Endothelial cell of umbilical vein (primary cell): ENCODE data around the gene ADCYAP1. TPM values are rescaled to one million over a fixed set of nuclear protein-coding genes. Genes with fewer than 3 reads are reported as not detected.

Experiments used
- BruUV-seq: library from RNA; stranded (reverse); fragments of 400-500 nt; replicated peaks from 2 replicates; lab custom pipeline; 2021; lab: Mats Ljungman, UMichigan
- CTCF ChIA-PET: fragments of 300-600, 350-600 bp; sonication (Branson Sonifier 250); formaldehyde crosslinking; loops from one replicate; lab custom pipeline; 2021; ENCODE audit warnings: antibody characterized with exemption, inconsistent platforms; lab: Charles Lee
- POLR2A ChIA-PET: fragments of 300-600, 350-600 bp; sonication (Branson Sonifier 250); formaldehyde crosslinking; loops from one replicate; lab custom pipeline; 2021; ENCODE audit warnings: antibody characterized with exemption, inconsistent platforms; lab: Charles Lee
- DNase-seq: peaks from one replicate; pipeline ENCODE4 v3.0.0-alpha.2; 2011; ENCODE audit warnings: low read depth, low spot score
- FAIRE-seq: peaks from 2 replicates; lab custom pipeline; 2011; peaks lifted over from hg19 to GRCh38; lab: Jason Lieb, UNC
- H2AFZ ChIP-seq: 2 replicates; pipeline ENCODE4 v1.6.0; 2012; ENCODE audit warnings: low read depth, low read length, control low read depth, inconsistent platforms
- H3K27ac ChIP-seq: 2 replicates; pipeline ENCODE4 v1.5.1; 2011; ENCODE audit warnings: low read depth, mild to moderate bottlenecking, control low read depth, low read length, moderate library complexity; ENCODE audit not compliant: insufficient read depth
- H3K27me3 ChIP-seq, 2 experiments: 2 replicates each; pipeline versions ENCODE4 v1.6.0 to v1.6.1; 2011; ENCODE audit warnings: low read length in 2 of 2, mixed read lengths in 1 of 2; ENCODE audit not compliant: control insufficient read depth in 2 of 2, insufficient read depth in 2 of 2
- H3K36me3 ChIP-seq, 2 experiments: 2 replicates in 1 of 2; 3 replicates in 1 of 2; pipeline ENCODE4 v1.5.1; 2011; ENCODE audit warnings: low read length in 2 of 2, mild to moderate bottlenecking in 1 of 2, moderate library complexity in 1 of 2; ENCODE audit not compliant: control insufficient read depth in 2 of 2, insufficient read depth in 2 of 2; ENCODE audit errors: extremely low read depth in 1 of 2
- H3K4me1 ChIP-seq: 3 replicates; pipeline ENCODE4 v1.5.1; 2011; ENCODE audit warnings: mild to moderate bottlenecking, low read length; ENCODE audit not compliant: control insufficient read depth, insufficient read depth; ENCODE audit errors: extremely low read depth
- H3K4me2 ChIP-seq: 2 replicates; pipeline ENCODE4 v1.6.1; 2011; ENCODE audit warnings: low read length, control low read depth, mixed read lengths; ENCODE audit not compliant: insufficient read depth
- H3K4me3 ChIP-seq, 3 experiments: fragments of 200-600 bp in 1 of 3; sonication (generic), shearing (Covaris generic) in 1 of 3; replicated peaks in 1 of 3; 2 replicates each; pipeline ENCODE4 v1.5.1; 2011 to 2016; ENCODE audit warnings: control low read depth in 3 of 3, low read length in 3 of 3, mild to moderate bottlenecking in 2 of 3, inconsistent platforms in 1 of 3, low read depth in 1 of 3, moderate library complexity in 1 of 3; ENCODE audit not compliant: insufficient read depth in 1 of 3
- H3K79me2 ChIP-seq: 2 replicates; pipeline ENCODE4 v1.6.0; 2012; ENCODE audit warnings: low read length, inconsistent platforms; ENCODE audit not compliant: control insufficient read depth, insufficient read depth
- H3K9ac ChIP-seq: replicated peaks from 2 replicates; pipeline ENCODE3; 2011; ENCODE audit warnings: low read length, control low read depth; ENCODE audit not compliant: insufficient read depth; ENCODE audit errors: extremely low read depth
- H3K9me1 ChIP-seq: replicated peaks from 3 replicates; pipeline ENCODE4 v1.6.0; 2011; ENCODE audit warnings: mild to moderate bottlenecking, low read length; ENCODE audit not compliant: control insufficient read depth, insufficient read depth; ENCODE audit errors: extremely low read depth
- H3K9me3 ChIP-seq: replicated peaks from 2 replicates; pipeline ENCODE4 v1.5.1; 2012; ENCODE audit warnings: low read length, inconsistent platforms; ENCODE audit not compliant: control insufficient read depth, insufficient read depth
- H4K20me1 ChIP-seq: replicated peaks from 2 replicates; pipeline ENCODE3; 2011; ENCODE audit warnings: mild to moderate bottlenecking, low read length; ENCODE audit not compliant: control insufficient read depth, insufficient read depth; ENCODE audit errors: extremely low read depth
- CTCF ChIP-seq, 2 donors: IDR thresholded peaks; 1 replicate in 1 of 2; 2 replicates in 1 of 2; pipeline ENCODE4 v1.5.1; 2011; ENCODE audit warnings: low read length in 2 of 2, mild to moderate bottlenecking in 2 of 2, moderate library complexity in 2 of 2, control low read depth in 1 of 2, inconsistent platforms in 1 of 2, low read depth in 1 of 2; ENCODE audit not compliant: insufficient read depth in 1 of 2; ENCODE audit errors: extremely low read depth in 1 of 2
- EZH2 ChIP-seq: IDR thresholded peaks from 2 replicates; pipeline ENCODE4 v1.6.1; 2012; ENCODE audit warnings: borderline replicate concordance, low read depth, mild to moderate bottlenecking, moderate library complexity, low read length, inconsistent platforms; ENCODE audit not compliant: severe bottlenecking
- GATA2 ChIP-seq: IDR thresholded peaks from 2 replicates; pipeline ENCODE4 v1.7.0; 2011; ENCODE audit warnings: low read depth, mild to moderate bottlenecking, moderate library complexity, mixed read lengths, low read length; ENCODE audit not compliant: insufficient read length, insufficient read depth
- JUN ChIP-seq: IDR thresholded peaks from 2 replicates; pipeline ENCODE4 v1.6.1; 2011; ENCODE audit warnings: borderline replicate concordance, low read depth; ENCODE audit not compliant: insufficient read length, insufficient read depth
- MYC ChIP-seq: IDR thresholded peaks from one replicate; pipeline ENCODE4 v1.6.1; 2011; ENCODE audit warnings: mild to moderate bottlenecking, low read depth, low read length
- POLR2A ChIP-seq: IDR thresholded peaks from 2 replicates; pipeline ENCODE4 v1.6.1; 2012; ENCODE audit warnings: low read depth, mild to moderate bottlenecking, control low read depth, low read length
- POLR2AphosphoS5 ChIP-seq: IDR thresholded peaks from 2 replicates; pipeline ENCODE4 v1.6.1; 2012; ENCODE audit warnings: low read depth, mild to moderate bottlenecking, control low read depth, low read length, moderate library complexity; ENCODE audit not compliant: insufficient read depth
- dilution Hi-C: fragments of 300-500 bp; cut with MboI; formaldehyde crosslinking; loops from one replicate; pipeline ENCODE4 v1.15.0; 2019; ENCODE audit warnings: low sequenced_read_pairs; ENCODE audit not compliant: extremely low pct_ligation_motif_present
- intact Hi-C: fragments of 100-400 bp; cut with micrococcal nuclease; formaldehyde crosslinking; loops from one replicate; pipeline ENCODE4 v1.10.0; 2022
- polyA plus RNA-seq, 4 experiments: library from polyadenylated mRNA; depleted of rRNA in 3 of 4; stranded (reverse) in 3 of 4; unstranded in 1 of 4; fragments of >200 nt; gene quantifications; 2 replicates each; pipeline versions ENCODE4 v1.2.1 to v1.2.3, GENCODE V29; 2011 to 2012; ENCODE audit warnings: missing spikeins in 1 of 4
- total RNA-seq: library from RNA; stranded (reverse); gene quantifications from 2 replicates; pipeline ENCODE4 v1.2.3, GENCODE V29; 2021

Gene ADCYAP1
- total and polyA plus RNA-seq, 2 donors (not counting 3 experiments of a cell fraction or from before 2014, with no cell fraction given): not detected

DNA sequence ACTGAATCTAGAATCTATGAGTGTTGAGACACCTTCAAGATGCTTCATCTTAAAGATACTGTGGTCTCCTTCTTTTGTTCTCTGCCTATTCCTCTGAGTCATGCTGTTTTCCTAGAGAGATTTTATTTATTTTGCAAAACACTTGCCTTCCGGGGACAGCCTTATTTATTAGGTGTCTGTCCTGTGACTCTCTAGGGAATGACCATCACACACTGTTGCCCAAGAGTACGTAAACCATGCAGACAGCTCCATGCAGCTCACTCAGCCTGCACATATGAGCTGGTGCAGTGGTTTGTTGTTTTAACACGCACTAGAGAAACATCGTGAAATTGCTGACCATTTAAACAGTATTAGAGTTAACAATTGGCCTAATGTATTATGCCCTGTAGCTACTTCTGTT is 12.4 kb upstream of the ADCYAP1 start:
- H3K4me1 ChIP-seq: no peaks in the 10 kb centered on the region
- no TSS peak for BruUV-seq

More for the DNA sequence above, 12.4 kb upstream of the ADCYAP1 start:
- no peak for TF ChIP-seq JUN
- TF ChIP-seq GATA2: no peak
- no peak for TF ChIP-seq EZH2
- no peak for TF ChIP-seq MYC
- no peak for TF ChIP-seq POLR2AphosphoS5
- no peak for TF ChIP-seq POLR2A
- TF ChIP-seq CTCF (IDR thresholded peaks at IDR 0.05; ENCODE audit: extremely low read depth in 1 of 2, insufficient read depth in 1 of 2, low read depth in 1 of 2, low read length in 2 of 2): no peak
- Histone ChIP-seq H3K4me3 (no peak overlapping the region), H3K36me3 (no peaks in the 10 kb centered on the region), H4K20me1 (no peaks in the 10 kb centered on the region), H3K27ac (no peak overlapping the region), H3K9me3 (no peaks in the 10 kb centered on the region), H3K4me2 (no peak overlapping the region), H3K9me1 (no peaks in the 10 kb centered on the region), H2AFZ (no peak overlapping the region), H3K27me3 (peaks cover 2 to 6% of the 10 kb centered on the region in 2 experiments), H3K79me2 (no peaks in the 10 kb centered on the region), H3K9ac (no peak overlapping the region)
- DNase-seq (no peak), FAIRE-seq (no peak)
- dilution Hi-C loops (no loop called here), intact Hi-C loops (no loop called here)
- POLR2A ChIA-PET: no interaction called here
- CTCF ChIA-PET: no interaction called here
